AG09319 (cell line): ENCODE data around the gene GLIS1.
"Not testable (repeated sequence)": the region's sequence is repeated elsewhere in the genome, so short reads cannot be mapped to it uniquely, and the experiment has no call there.

Experiments used
- DNase-seq: peaks from one replicate; pipeline ENCODE4 v3.0.0-alpha.2; 2010; ENCODE audit warnings: low read depth; ENCODE audit errors: extremely low read depth
- CTCF ChIP-seq: IDR thresholded peaks from 2 replicates; pipeline ENCODE4 v1.5.1; 2011; ENCODE audit warnings: low read depth, mild to moderate bottlenecking, inconsistent platforms, low read length, moderate library complexity

Gene GLIS1

GRCh38 chr1:53653631-53654030, 85.3 kb downstream of the GLIS1 start:
- no peak for DNase-seq
- TF ChIP-seq CTCF = no peak

- DNase-seq = no peak
- TF ChIP-seq CTCF = no peak
Observed at GRCh38 chr1:53653200-53653575, 85.8 kb downstream of the GLIS1 start.

- no peak for DNase-seq
- no peak for TF ChIP-seq CTCF
Observed at GRCh38 chr1:53652441-53653199, 86.3 kb downstream of the GLIS1 start.

- DNase-seq = no peak
- no peak for TF ChIP-seq CTCF
Observed at GRCh38 chr1:53651356-53651755, 87.6 kb downstream of the GLIS1 start.

- no peak for DNase-seq
- TF ChIP-seq CTCF = no peak
Observed at GRCh38 chr1:53648516-53648915, 90.4 kb downstream of the GLIS1 start.

GRCh38 chr1:53647915-53648314, 91.0 kb downstream of the GLIS1 start:
- DNase-seq = not testable (repeated sequence)

GRCh38 chr1:53646732-53647131, 92.2 kb downstream of the GLIS1 start:
- no peak for TF ChIP-seq CTCF
- no peak for DNase-seq

GRCh38 chr1:53645690-53646078, 93.3 kb downstream of the GLIS1 start:
- no peak for DNase-seq
- TF ChIP-seq CTCF = no peak
